H9 (cell line): Measurements from ENCODE around the gene PGA3. TPM values are rescaled to one million over a fixed set of nuclear protein-coding genes. Genes with fewer than 3 reads are reported as not detected.

Source experiments
- DNase-seq: peaks from one replicate; pipeline ENCODE4 v3.0.0-alpha.2; 2017
- H2AFZ ChIP-seq: one replicate; pipeline ENCODE4 v1.6.1; 2013; ENCODE audit warnings: mild to moderate bottlenecking, low read length, control low read depth, moderate library complexity
- H2AK5ac ChIP-seq: 2 replicates; pipeline ENCODE4 v1.6.1; 2013; ENCODE audit warnings: low read length, control low read depth, mixed read lengths; ENCODE audit not compliant: insufficient read length
- H2BK120ac ChIP-seq: one replicate; pipeline ENCODE4 v1.6.1; 2013; ENCODE audit warnings: low read depth, mild to moderate bottlenecking, low read length, control low read depth, inconsistent platforms; ENCODE audit not compliant: poor library complexity, severe bottlenecking
- H2BK12ac ChIP-seq: 2 replicates; pipeline ENCODE4 v1.6.1; 2013; ENCODE audit warnings: low read length, control low read depth, mixed read lengths, low read depth; ENCODE audit not compliant: insufficient read length
- H2BK15ac ChIP-seq: 2 replicates; pipeline ENCODE4 v1.6.1; 2013; ENCODE audit warnings: low read depth, low read length, control low read depth
- H2BK20ac ChIP-seq: one replicate; pipeline ENCODE4 v1.6.1; 2013; ENCODE audit warnings: low read depth, mild to moderate bottlenecking, low read length, control low read depth, inconsistent platforms; ENCODE audit not compliant: poor library complexity, severe bottlenecking
- H2BK5ac ChIP-seq: 2 replicates; pipeline ENCODE4 v1.6.1; 2013; ENCODE audit warnings: low read length, control low read depth, mixed read lengths; ENCODE audit not compliant: insufficient read length
- H3K14ac ChIP-seq: 2 replicates; pipeline ENCODE4 v1.6.1; 2013; ENCODE audit warnings: low read length, control low read depth; ENCODE audit not compliant: insufficient read depth
- H3K18ac ChIP-seq: 2 replicates; pipeline ENCODE4 v1.6.1; 2013; ENCODE audit warnings: low read depth, mild to moderate bottlenecking, mixed read lengths, low read length, control low read depth; ENCODE audit not compliant: insufficient read length
- H3K23ac ChIP-seq: 2 replicates; pipeline ENCODE4 v1.6.1; 2013; ENCODE audit warnings: low read length, control low read depth, mixed read lengths, low read depth; ENCODE audit not compliant: insufficient read length
- H3K23me2 ChIP-seq: 2 replicates; pipeline ENCODE4 v1.6.1; 2013; ENCODE audit warnings: low read depth, mild to moderate bottlenecking, mixed read lengths, low read length, control low read depth; ENCODE audit not compliant: insufficient read length, poor library complexity, severe bottlenecking
- H3K27ac ChIP-seq: 2 replicates; pipeline ENCODE4 v1.5.1; 2013; ENCODE audit warnings: low read length, control low read depth, mixed read lengths, low read depth; ENCODE audit not compliant: insufficient read length
- H3K27me3 ChIP-seq: 2 replicates; pipeline ENCODE4 v1.6.1; 2013; ENCODE audit warnings: low read length, control low read depth, inconsistent platforms; ENCODE audit not compliant: insufficient read depth
- H3K4ac ChIP-seq: 2 replicates; pipeline ENCODE4 v1.6.1; 2013; ENCODE audit warnings: low read depth, mild to moderate bottlenecking, control low read depth, inconsistent platforms, low read length, moderate library complexity
- H3K4me1 ChIP-seq: 2 replicates; pipeline ENCODE4 v1.6.1; 2013; ENCODE audit warnings: low read length, control low read depth, inconsistent platforms; ENCODE audit not compliant: insufficient read depth
- H3K4me2 ChIP-seq: 2 replicates; pipeline ENCODE4 v1.6.1; 2013; ENCODE audit warnings: low read length, control low read depth, mixed read lengths; ENCODE audit not compliant: insufficient read length, insufficient read depth
- H3K56ac ChIP-seq: 2 replicates; pipeline ENCODE4 v1.6.1; 2013; ENCODE audit warnings: low read depth, mild to moderate bottlenecking, mixed read lengths, low read length, control low read depth; ENCODE audit not compliant: insufficient read length
- H3K79me1 ChIP-seq: 2 replicates; pipeline ENCODE4 v1.6.1; 2013; ENCODE audit warnings: low read depth, mild to moderate bottlenecking, moderate library complexity, low read length, control low read depth, inconsistent platforms; ENCODE audit not compliant: insufficient read depth, poor library complexity, severe bottlenecking
- H3K79me2 ChIP-seq: 2 replicates; pipeline ENCODE4 v1.6.1; 2013; ENCODE audit warnings: low read length, control low read depth, inconsistent platforms; ENCODE audit not compliant: insufficient read depth
- H3K9ac ChIP-seq: 2 replicates; pipeline ENCODE4 v1.6.1; 2013; ENCODE audit warnings: low read length, control low read depth, mixed read lengths; ENCODE audit not compliant: insufficient read length; ENCODE audit errors: extremely low read depth
- H3K9me3 ChIP-seq: one replicate; pipeline ENCODE4 v1.6.1; 2013; ENCODE audit warnings: low read depth, low read length, inconsistent platforms; ENCODE audit not compliant: control insufficient read depth
- H3T11ph ChIP-seq: one replicate; pipeline ENCODE4 v1.6.1; 2013; ENCODE audit warnings: mild to moderate bottlenecking, low read length, control low read depth, inconsistent platforms
- H4K20me1 ChIP-seq: one replicate; pipeline ENCODE4 v1.6.1; 2013; ENCODE audit not compliant: control insufficient read depth, insufficient read length, insufficient read depth
- H4K5ac ChIP-seq: 2 replicates; pipeline ENCODE4 v1.6.1; 2013; ENCODE audit warnings: low read depth, mild to moderate bottlenecking, mixed read lengths, low read length, control low read depth; ENCODE audit not compliant: insufficient read length
- H4K8ac ChIP-seq: replicated peaks from 2 replicates; pipeline ENCODE4 v1.6.1; 2013; ENCODE audit warnings: low read length, control low read depth, mixed read lengths, low read depth; ENCODE audit not compliant: insufficient read length
- H4K91ac ChIP-seq: 2 replicates; pipeline ENCODE4 v1.6.1; 2013; ENCODE audit warnings: low read depth, mild to moderate bottlenecking, moderate library complexity, mixed read lengths, low read length, control low read depth; ENCODE audit not compliant: insufficient read length
- H3K27ac Mint-ChIP-seq, 3 experiments: 2 replicates in 2 of 3; 3 replicates in 1 of 3; pipeline ENCODE4 v1.8.0; 2020 to 2021; ENCODE audit warnings: mixed read lengths in 3 of 3, mild to moderate bottlenecking in 1 of 3, moderate library complexity in 1 of 3
- H3K27me3 Mint-ChIP-seq: 2 replicates; pipeline ENCODE4 v1.8.0; 2021; ENCODE audit warnings: low read depth, mild to moderate bottlenecking, moderate library complexity, mixed read lengths
- H3K36me3 Mint-ChIP-seq, 3 experiments: 2 replicates in 2 of 3; 3 replicates in 1 of 3; pipeline ENCODE4 v1.8.0; 2020 to 2021; ENCODE audit warnings: low read depth in 3 of 3, mixed read lengths in 3 of 3; ENCODE audit not compliant: insufficient read depth in 1 of 3
- H3K4me1 Mint-ChIP-seq, 2 experiments: 2 replicates each; pipeline ENCODE4 v1.8.0; 2020; ENCODE audit warnings: mixed read lengths in 2 of 2
- H3K4me3 Mint-ChIP-seq, 2 experiments: 2 replicates in 1 of 2; 3 replicates in 1 of 2; pipeline ENCODE4 v1.8.0; 2020 to 2021; ENCODE audit warnings: mild to moderate bottlenecking in 2 of 2, mixed read lengths in 2 of 2, moderate library complexity in 1 of 2
- H3K9me3 Mint-ChIP-seq, 2 experiments: 2 replicates in 1 of 2; 3 replicates in 1 of 2; pipeline ENCODE4 v1.8.0; 2020; ENCODE audit warnings: mild to moderate bottlenecking in 2 of 2, mixed read lengths in 2 of 2, moderate library complexity in 1 of 2
- WGBS: extraction: QIAGEN DNeasy Blood & Tissue Kit; methylation state at CpG from one replicate; pipeline ENCODE4 v1.1.7; 2013; ENCODE audit warnings: missing lambda C conversion rate, low lambda C conversion rate, mixed read lengths; ENCODE audit not compliant: insufficient read length; ENCODE audit errors: extremely low coverage; 5-methylcytosine and 5-hydroxymethylcytosine counted together
- total RNA-seq: library from RNA; stranded (reverse); gene quantifications from 2 replicates; pipeline ENCODE4 v1.2.1, GENCODE V29; 2021
- TF ChIP-seq, protein P1 (sequence below): fragments of 200-600 bp; sonication (generic); conservative IDR thresholded peaks from 3 replicates; pipeline ENCODE4 v1.8.0; 2021; ENCODE audit warnings: antibody characterized with exemption, mild to moderate bottlenecking

Gene PGA3
- total RNA-seq, 1 experiment from 2014 or later: not detected

DNA sequence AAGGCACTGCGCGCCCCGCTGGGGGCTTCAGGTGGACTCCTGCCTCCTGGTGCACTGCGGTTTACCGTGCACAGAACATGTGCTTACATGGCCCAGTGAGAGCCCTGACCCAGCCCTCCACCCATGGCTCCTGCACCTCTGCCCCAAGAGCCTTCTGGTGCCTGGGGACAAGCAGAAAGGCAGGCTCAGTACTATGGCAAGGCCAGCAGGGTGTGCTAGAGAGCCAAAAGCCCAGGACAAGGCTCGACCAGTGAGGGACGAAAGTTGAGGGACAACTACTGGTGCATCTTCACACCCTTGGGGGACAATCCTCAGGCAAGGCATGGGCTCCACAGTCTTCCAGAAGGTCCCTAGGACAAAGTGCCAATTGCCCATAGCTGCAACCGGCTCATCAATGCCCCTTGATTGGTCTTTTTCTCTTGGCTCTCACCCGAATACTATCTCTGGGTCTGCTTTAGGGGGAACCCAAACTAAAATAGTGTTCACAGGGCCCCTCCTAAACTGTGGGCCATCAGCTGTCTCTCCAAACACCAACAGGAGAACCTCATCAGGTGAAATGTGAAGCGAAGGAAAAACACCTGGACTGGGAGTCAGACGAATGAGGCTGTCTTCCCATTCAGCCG, 51.2 kb downstream of the PGA3 start:
- WGBS: no CpG with 5 or more reads among the region's 12 CpGs

More for the DNA sequence above, 51.2 kb downstream of the PGA3 start:
- Histone ChIP-seq H2BK20ac (no peak overlapping the region), H3K23ac (no peak overlapping the region), H4K91ac (no peak overlapping the region), H4K8ac (no peak overlapping the region), H3K79me2 (no peaks in the 10 kb centered on the region), H3K27ac (no peak overlapping the region), H2BK120ac (no peak overlapping the region), H3K18ac (no peak overlapping the region), H3K9ac (no peak overlapping the region), H2AK5ac (no peak overlapping the region), H3K79me1 (no peaks in the 10 kb centered on the region), H4K20me1 (no peaks in the 10 kb centered on the region), H4K5ac (no peak overlapping the region), H2AFZ (no peak overlapping the region), H3K9me3 (no peaks in the 10 kb centered on the region), H3K4me1 (no peaks in the 10 kb centered on the region), H3K23me2 (no peaks in the 10 kb centered on the region), H3K56ac (no peak overlapping the region), H3K27me3 (no peaks in the 10 kb centered on the region), H3K14ac (no peak overlapping the region), H2BK15ac (no peak overlapping the region), H3K4ac (no peak overlapping the region), H2BK5ac (no peak overlapping the region), H2BK12ac (no peak overlapping the region), H3K4me2 (no peak overlapping the region), H3T11ph (no peak overlapping the region)
- no peak overlapping the region for H3K4me3 Mint-ChIP-seq
- peaks cover 0 to 2% (median 0%) of the 10 kb centered on the region in 3 experiments; a peak in 2 of 7 replicates for H3K36me3 Mint-ChIP-seq
- H3K27ac Mint-ChIP-seq: no peak overlapping the region
- H3K27me3 Mint-ChIP-seq: no peaks in the 10 kb centered on the region; the same call in 1 of the 2 replicates
- peaks cover 0 to 3% of the 10 kb centered on the region in 2 experiments; a peak in 1 of 4 replicates for H3K4me1 Mint-ChIP-seq
- DNase-seq: peak; percentile 86
- no peaks in the 10 kb centered on the region for H3K9me3 Mint-ChIP-seq
- TF ChIP-seq, protein P1, sequence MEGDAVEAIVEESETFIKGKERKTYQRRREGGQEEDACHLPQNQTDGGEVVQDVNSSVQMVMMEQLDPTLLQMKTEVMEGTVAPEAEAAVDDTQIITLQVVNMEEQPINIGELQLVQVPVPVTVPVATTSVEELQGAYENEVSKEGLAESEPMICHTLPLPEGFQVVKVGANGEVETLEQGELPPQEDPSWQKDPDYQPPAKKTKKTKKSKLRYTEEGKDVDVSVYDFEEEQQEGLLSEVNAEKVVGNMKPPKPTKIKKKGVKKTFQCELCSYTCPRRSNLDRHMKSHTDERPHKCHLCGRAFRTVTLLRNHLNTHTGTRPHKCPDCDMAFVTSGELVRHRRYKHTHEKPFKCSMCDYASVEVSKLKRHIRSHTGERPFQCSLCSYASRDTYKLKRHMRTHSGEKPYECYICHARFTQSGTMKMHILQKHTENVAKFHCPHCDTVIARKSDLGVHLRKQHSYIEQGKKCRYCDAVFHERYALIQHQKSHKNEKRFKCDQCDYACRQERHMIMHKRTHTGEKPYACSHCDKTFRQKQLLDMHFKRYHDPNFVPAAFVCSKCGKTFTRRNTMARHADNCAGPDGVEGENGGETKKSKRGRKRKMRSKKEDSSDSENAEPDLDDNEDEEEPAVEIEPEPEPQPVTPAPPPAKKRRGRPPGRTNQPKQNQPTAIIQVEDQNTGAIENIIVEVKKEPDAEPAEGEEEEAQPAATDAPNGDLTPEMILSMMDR: peak; percentile 91
